ENCODE data around the gene BPIFB6. TPM values are rescaled to one million over a fixed set of nuclear protein-coding genes. Genes with fewer than 3 reads are reported as not detected.

The BPIFB6 gene
- total RNA-seq, 4 donors from 2014 or later = not detected

DNA sequence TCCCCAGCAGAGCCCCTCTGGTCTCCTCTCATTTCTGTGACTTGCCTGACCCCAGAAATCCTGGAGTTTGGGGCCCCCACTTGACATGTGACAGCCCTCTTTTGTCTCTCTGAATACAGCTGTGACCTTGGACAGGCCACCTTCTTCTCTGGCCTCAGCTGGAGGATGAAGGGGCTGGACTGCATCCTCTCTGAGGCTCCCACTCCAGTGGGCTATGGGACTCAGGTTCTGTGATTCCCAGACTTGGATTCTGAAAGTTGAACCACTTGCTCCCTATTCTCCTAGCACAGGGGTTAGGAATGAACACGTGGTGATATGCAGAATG lies 31.3 kb downstream of the BPIFB6 start:
- TF ChIP-seq CTCF (IDR thresholded peaks at IDR 0.05; ENCODE audit: low read depth) = no peak

- TF ChIP-seq CTCF (IDR thresholded peaks at IDR 0.05; ENCODE audit: low read depth) = no peak
Observed at GRCh38 chr20:33063271-33063670, 31.8 kb downstream of the BPIFB6 start.

GRCh38 chr20:33064572-33065287 lies 33.3 kb downstream of the BPIFB6 start:
- TF ChIP-seq CTCF (IDR thresholded peaks at IDR 0.05; ENCODE audit: low read depth) = no peak

DNA sequence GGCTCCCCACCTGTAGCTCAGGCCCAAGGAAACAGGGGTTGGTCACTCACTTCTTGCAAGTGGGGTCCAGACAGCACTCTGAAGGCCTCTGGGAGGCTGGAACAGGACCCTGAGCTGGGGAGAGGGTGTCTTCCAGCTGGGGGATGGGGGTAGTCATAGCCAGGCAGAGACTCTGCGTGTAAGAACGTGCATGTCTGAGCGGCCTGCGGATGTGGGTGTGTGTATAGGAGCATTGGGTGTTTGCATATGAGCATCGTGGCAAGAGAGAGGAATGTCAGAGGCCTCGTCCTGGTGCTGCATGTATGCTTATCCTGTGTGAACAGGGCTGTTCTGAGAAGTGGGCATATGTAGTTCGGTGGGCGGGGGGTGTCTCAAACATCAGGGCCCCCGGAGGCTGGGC lies 34.3 kb downstream of the BPIFB6 start:
- TF ChIP-seq CTCF (IDR thresholded peaks at IDR 0.05; ENCODE audit: low read depth) = no peak

GRCh38 chr20:33067806-33068205 lies 36.4 kb downstream of the BPIFB6 start:
- no peak for TF ChIP-seq CTCF (IDR thresholded peaks at IDR 0.05; ENCODE audit: low read depth)

DNA sequence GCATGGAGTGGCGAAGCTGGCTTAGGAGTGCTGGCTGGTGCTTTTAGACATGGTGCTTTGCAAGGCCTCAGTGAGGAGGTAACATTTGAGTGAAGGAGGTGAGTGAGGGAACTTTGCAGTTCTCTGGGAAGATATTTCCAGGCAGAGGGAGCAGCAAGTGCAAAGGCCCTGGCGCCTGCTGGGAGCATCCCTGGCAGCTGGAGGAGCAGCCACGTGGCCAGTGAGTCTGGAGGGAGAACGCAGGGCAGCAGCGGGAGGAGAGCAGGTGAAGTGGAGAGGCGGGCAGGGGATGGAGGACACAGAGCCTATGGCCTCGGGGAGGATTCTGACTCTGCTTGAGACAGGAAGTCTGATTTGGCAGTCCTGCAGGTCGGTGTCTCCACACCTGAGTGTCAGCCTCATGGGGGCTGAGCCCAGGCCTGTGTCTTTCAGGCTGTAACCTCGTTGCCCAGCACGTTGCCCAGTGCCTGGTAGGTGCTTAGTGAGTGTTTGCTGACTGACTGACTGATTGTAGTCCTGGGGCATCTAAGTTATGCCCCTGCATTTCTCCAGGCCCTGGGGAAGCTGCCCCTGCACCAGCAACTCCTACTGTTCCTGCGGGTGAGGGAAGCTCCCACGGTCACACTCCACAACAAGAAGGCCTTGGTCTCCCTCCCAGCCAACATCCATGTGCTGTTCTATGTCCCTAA lies 36.9 kb downstream of the BPIFB6 start:
- no peak for TF ChIP-seq CTCF (IDR thresholded peaks at IDR 0.05; ENCODE audit: low read depth)

GRCh38 chr20:33069673-33070072 lies 38.2 kb downstream of the BPIFB6 start:
- TF ChIP-seq CTCF (IDR thresholded peaks at IDR 0.05; ENCODE audit: low read depth) = no peak
